Measurements from ENCODE around the gene RAD50. TPM values are rescaled to one million over a fixed set of nuclear protein-coding genes. Genes with fewer than 3 reads are reported as not detected.

Gene RAD50
- total and polyA plus RNA-seq, 2 of the 4 experiments (the other 2 are of a cell fraction) = 5.2 to 6.2 TPM

DNA sequence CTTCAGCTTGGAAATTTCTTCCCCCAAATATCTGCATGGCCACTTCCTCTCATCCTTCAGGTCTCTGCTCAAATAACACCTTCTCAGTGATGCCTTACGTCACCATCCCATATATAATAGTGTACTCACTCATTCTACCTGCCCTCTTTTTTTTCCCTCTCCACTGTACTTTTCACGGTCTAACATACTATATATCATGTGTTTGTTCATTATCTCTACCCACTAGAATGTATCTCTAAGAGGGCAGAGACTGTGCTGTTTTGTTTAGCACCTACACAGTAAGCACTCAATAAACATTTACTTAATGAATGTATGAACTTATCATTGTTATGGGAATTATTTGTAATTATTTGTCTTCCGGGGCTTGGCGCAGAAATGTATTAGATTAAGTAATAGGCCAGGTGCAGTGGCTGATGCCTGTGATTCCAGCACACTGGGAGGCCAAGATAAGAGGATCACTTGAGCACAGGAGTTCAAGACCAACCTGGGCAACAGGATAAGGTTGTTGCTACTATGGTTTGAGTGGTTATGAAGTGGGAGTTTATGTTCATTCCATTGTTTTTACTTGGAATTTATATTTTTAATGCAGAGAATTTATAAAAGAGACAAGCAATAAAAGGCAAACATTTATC lies 95.2 kb downstream of the RAD50 start:
- no TSS peak for BruUV-seq (replicated peaks)
- WGBS, 2 experiments (ENCODE audit: extremely low coverage in 2 of 2, insufficient read length in 1 of 2) = 100% methylated on average over 1 of the region's 4 CpGs; no CpG with 5 or more reads in 1 of the 2 experiments
- no peak overlapping the region for H3K23ac ChIP-seq (ENCODE audit: low read depth, low read length)

More for the DNA sequence above, 95.2 kb downstream of the RAD50 start:
- H2BK120ac ChIP-seq (ENCODE audit: low read depth, low read length) = no peak overlapping the region
- no peak overlapping the region for H3K4me2 ChIP-seq (ENCODE audit: low read depth, low read length)
- no peak overlapping the region for H4K8ac ChIP-seq (ENCODE audit: low read depth in 2 of 2, low read length in 2 of 2)
- TF ChIP-seq CEBPB (IDR thresholded peaks at IDR 0.05; ENCODE audit: low read depth, low read length) (no peak), MAZ (IDR thresholded peaks at IDR 0.05; ENCODE audit: borderline replicate concordance, low read depth, low read length) (no peak), MAFK (IDR thresholded peaks at IDR 0.05; ENCODE audit: low read depth, low read length) (no peak), NFE2L2 (IDR thresholded peaks at IDR 0.05; ENCODE audit: low read depth, low read length) (no peak), RCOR1 (IDR thresholded peaks at IDR 0.05; ENCODE audit: insufficient replicate concordance, low read length) (no peak), MXI1 (IDR thresholded peaks at IDR 0.05; ENCODE audit: borderline replicate concordance, low read depth, low read length) (no peak), POLR2A (IDR thresholded peaks at IDR 0.05; ENCODE audit: low read depth, low read length) (no peak), BHLHE40 (IDR thresholded peaks at IDR 0.05; ENCODE audit: low read depth, low read length) (no peak), SMC3 (IDR thresholded peaks at IDR 0.05; ENCODE audit: low read depth, low read length) (no peak), RFX5 (IDR thresholded peaks at IDR 0.05; ENCODE audit: low read depth, low read length) (no peak), RAD21 (IDR thresholded peaks at IDR 0.05; ENCODE audit: low read length) (no peak), FOS (IDR thresholded peaks at IDR 0.05; ENCODE audit: low read depth, low read length) (no peak)
- TF ChIP-seq, protein P1, sequence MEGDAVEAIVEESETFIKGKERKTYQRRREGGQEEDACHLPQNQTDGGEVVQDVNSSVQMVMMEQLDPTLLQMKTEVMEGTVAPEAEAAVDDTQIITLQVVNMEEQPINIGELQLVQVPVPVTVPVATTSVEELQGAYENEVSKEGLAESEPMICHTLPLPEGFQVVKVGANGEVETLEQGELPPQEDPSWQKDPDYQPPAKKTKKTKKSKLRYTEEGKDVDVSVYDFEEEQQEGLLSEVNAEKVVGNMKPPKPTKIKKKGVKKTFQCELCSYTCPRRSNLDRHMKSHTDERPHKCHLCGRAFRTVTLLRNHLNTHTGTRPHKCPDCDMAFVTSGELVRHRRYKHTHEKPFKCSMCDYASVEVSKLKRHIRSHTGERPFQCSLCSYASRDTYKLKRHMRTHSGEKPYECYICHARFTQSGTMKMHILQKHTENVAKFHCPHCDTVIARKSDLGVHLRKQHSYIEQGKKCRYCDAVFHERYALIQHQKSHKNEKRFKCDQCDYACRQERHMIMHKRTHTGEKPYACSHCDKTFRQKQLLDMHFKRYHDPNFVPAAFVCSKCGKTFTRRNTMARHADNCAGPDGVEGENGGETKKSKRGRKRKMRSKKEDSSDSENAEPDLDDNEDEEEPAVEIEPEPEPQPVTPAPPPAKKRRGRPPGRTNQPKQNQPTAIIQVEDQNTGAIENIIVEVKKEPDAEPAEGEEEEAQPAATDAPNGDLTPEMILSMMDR (conservative IDR thresholded peaks at IDR 0.05; ENCODE audit: low read depth, low read length) = no peak
- TF ChIP-seq, protein P2, sequence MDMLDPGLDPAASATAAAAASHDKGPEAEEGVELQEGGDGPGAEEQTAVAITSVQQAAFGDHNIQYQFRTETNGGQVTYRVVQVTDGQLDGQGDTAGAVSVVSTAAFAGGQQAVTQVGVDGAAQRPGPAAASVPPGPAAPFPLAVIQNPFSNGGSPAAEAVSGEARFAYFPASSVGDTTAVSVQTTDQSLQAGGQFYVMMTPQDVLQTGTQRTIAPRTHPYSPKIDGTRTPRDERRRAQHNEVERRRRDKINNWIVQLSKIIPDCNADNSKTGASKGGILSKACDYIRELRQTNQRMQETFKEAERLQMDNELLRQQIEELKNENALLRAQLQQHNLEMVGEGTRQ (IDR thresholded peaks at IDR 0.05; ENCODE audit: low read depth, low read length) = no peak
- TF ChIP-seq, protein P3, sequence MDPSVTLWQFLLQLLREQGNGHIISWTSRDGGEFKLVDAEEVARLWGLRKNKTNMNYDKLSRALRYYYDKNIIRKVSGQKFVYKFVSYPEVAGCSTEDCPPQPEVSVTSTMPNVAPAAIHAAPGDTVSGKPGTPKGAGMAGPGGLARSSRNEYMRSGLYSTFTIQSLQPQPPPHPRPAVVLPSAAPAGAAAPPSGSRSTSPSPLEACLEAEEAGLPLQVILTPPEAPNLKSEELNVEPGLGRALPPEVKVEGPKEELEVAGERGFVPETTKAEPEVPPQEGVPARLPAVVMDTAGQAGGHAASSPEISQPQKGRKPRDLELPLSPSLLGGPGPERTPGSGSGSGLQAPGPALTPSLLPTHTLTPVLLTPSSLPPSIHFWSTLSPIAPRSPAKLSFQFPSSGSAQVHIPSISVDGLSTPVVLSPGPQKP (IDR thresholded peaks at IDR 0.05; ENCODE audit: borderline replicate concordance, low read depth, low read length) = no peak
- DNase-seq = no peak
- H2BK20ac ChIP-seq (ENCODE audit: low read depth, low read length) = no peak overlapping the region
- H3K9me3 ChIP-seq (ENCODE audit: control insufficient read depth, insufficient read depth, low read length) = peaks cover 8% of the 10 kb centered on the region; the same call in 1 of the 2 replicates
- no peak overlapping the region for H2BK5ac ChIP-seq (ENCODE audit: low read depth, low read length, poor library complexity, severe bottlenecking)
- H2AK5ac ChIP-seq (ENCODE audit: low read depth, low read length) = no peak overlapping the region
- ChIA-PET POLR2A (ENCODE audit: unreplicated experiment) (interaction anchor here (0.6 kb wide), 1 partner anchor 139 kb away, joined by 9 read pairs; no protein-coding TSS in a partner anchor), CTCF (no interaction called here)
- no peak overlapping the region for H3K9ac ChIP-seq (ENCODE audit: low read depth, low read length)
- H3K14ac ChIP-seq (replicated peaks; ENCODE audit: low read depth, low read length) = no peak overlapping the region
- no peak overlapping the region for H3K56ac ChIP-seq (ENCODE audit: extremely low read depth, insufficient read depth, low read length)
- H2BK15ac ChIP-seq (ENCODE audit: low read depth, low read length) = no peak overlapping the region
- in situ Hi-C loops (cut with MboI; ENCODE audit: low sequenced_read_pairs) (no loop called here), intact Hi-C loops (cut with micrococcal nuclease) (no loop called here), dilution Hi-C loops (cut with HindIII; ENCODE audit: low sequenced_read_pairs, unreplicated experiment) (no loop called here)
- no peak overlapping the region for H3K18ac ChIP-seq (ENCODE audit: low read depth, low read length)
- H3K79me1 ChIP-seq (ENCODE audit: low read depth in 1 of 2, low read length in 2 of 2) = no peaks in the 10 kb centered on the region
- no peak overlapping the region for H4K91ac ChIP-seq (ENCODE audit: insufficient read depth, low read depth, low read length)
- H3K9me1 ChIP-seq (ENCODE audit: insufficient read depth, low read length) = peaks cover 3% of the 10 kb centered on the region; the same call in 1 of the 2 replicates
- H3K36me3 ChIP-seq (ENCODE audit: control insufficient read depth, insufficient read depth, low read length) = no peaks in the 10 kb centered on the region
- no peak overlapping the region for H4K5ac ChIP-seq (ENCODE audit: low read depth, low read length)
- H4K20me1 ChIP-seq (ENCODE audit: insufficient read depth, low read length) = no peaks in the 10 kb centered on the region
- H3K4me1 ChIP-seq (ENCODE audit: control insufficient read depth, insufficient read depth, low read length) = no peaks in the 10 kb centered on the region
- H3K4ac ChIP-seq (ENCODE audit: low read depth, low read length) = no peak overlapping the region
- ATAC-seq (ENCODE audit: low read depth) = no peak
- no peak overlapping the region for H3K4me3 ChIP-seq (ENCODE audit: insufficient read depth, low read depth, low read length)
- H2AFZ ChIP-seq (replicated peaks; ENCODE audit: low read length, poor library complexity) = no peak overlapping the region
- peaks cover 11% of the 10 kb centered on the region; the same call in 1 of the 2 replicates for H3K27me3 ChIP-seq (ENCODE audit: control insufficient read depth, insufficient read depth, low read length)
- H3K27ac ChIP-seq (ENCODE audit: insufficient read depth, low read length) = no peak overlapping the region
- no peak overlapping the region for H2AK9ac ChIP-seq (replicated peaks; ENCODE audit: low read depth, low read length, poor library complexity)

Data from IMR-90 (cell line).